NCI-H2196 (cell line): ENCODE data around the gene CCDC127.
"Not testable (repeated sequence)": the region's sequence is repeated elsewhere in the genome, so short reads cannot be mapped to it uniquely, and the experiment has no call there.

ENCODE experiments used
- DNase-seq: peaks from one replicate; lab custom pipeline; 2025; ENCODE audit not compliant: unreplicated experiment; lab: John Stamatoyannopoulos, UW

Gene CCDC127

DNA sequence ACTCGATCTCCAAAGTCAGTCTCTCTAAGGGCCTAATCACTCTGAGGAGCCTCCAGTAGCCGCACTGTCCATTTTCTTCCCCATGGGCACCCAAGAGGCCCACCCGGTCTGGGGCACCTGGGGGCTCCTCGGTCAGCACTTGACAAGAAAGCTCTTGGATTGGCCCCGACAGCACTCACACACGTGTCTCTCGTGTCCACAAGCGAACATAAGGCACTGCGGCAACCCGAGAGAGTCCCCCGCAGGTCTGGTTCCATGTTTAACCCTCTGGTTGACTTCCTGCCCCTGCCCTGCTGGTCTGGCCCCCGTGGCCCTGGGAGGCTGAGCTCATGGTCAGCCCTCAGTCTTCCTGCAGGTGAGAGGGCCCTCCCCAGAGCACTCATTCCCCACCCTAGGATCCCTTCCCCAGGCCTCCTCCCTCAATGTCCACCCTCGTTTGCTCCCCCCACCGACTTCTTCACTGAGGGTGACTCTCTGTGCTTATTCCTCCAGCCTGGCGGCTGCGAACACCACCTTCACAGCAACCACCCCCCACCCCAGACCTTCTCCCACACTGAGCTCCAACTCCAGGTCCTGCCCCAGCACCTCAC, 43.0 kb downstream of the CCDC127 start:
- DNase-seq = no peak

DNA sequence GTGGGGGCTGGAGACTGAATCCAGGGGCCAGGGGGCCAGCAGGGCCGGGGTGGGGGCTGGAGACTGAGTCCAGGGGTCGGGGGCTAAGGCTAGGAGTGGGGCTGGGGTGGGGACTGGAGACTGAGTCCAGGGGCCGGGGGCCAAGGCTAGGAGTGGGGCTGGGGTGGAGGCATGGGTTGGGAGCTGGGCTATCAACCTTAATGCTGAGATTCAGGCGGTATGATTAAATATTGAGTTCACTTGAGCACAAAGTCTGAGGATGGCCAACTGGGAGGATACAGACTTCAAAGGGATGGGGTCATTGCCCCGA, 43.7 kb downstream of the CCDC127 start:
- no peak for DNase-seq

DNA sequence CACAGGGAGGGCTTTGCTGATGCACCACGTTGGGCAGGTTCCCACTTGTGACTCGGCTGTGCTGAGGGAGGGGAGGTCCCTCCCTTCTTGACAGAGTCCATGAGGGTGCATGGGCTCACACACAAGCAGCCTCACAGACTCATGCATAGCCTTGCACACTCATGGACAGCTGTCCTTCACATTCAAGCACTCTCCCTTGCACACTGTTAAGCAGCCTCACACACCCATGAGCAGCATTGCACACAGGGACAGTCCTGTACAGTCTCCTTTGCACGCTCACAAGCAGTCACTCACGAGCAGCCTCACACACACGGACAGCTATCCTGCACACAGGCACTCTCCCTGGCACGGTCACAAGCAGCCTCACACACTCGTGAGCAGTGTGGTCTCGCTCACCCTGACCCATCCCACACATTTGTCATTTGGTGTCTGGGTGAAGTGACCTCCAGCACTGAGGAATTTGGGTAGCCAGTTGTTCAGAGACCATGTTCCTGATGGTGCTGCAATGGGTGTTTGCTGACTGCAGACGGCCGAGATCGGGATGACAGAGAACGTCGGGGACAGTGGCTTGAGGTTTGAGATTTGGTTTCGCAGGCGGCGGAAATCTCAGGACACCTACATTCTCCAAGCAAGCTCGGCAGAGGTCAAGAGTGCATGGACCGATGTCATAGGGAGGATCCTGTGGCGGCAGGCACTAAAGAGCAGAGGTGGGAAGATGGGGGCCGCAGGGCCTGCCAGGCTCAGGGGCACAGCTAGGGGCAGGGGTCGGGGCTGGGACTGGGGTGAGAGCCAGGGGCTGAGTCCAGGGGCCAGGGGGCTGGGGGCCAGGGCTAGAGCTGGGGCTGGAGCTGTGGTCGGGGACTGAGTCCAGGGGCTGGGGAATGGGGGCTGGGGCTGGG, 44.3 kb downstream of the CCDC127 start:
- no peak for DNase-seq

DNA sequence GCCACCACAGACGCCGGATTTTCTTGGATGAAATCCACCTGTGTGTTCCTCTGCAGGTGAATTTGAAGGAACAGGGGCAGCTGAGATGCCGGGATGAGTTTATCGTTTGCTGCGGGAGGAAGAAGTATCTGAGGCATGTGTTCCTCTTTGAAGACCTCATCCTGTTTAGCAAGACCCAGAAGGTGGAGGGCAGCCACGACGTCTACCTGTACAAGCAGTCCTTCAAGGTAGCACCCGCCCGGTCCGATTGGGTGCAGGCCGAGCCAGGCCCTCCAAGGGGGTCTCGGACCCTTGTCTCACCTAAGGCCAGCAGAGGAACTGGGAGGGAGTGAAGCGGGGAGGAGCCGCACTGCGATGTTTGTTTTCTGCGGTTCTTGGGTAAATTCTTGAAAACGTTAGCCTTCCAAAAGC, 45.1 kb downstream of the CCDC127 start:
- no peak for DNase-seq

DNA sequence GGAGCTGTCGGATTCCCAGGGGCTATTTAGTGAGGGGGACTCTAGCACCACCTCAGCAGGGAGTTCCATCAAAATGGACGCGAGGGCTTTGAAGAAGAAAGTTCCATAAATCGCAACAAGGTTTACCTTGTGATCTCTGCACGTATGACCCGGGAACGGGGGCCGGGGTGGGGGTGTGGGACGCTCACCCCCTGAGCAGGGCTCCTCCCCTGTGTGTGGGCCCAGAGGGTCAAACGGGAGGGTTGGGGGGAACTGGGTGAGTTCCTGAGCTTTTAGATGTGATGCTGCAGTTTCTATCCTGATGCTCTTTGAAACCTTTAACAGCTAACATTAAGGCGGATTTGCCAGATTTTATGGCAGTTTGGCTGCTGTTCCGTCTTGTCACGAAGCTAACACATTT, 45.5 kb downstream of the CCDC127 start:
- DNase-seq = no peak

DNA sequence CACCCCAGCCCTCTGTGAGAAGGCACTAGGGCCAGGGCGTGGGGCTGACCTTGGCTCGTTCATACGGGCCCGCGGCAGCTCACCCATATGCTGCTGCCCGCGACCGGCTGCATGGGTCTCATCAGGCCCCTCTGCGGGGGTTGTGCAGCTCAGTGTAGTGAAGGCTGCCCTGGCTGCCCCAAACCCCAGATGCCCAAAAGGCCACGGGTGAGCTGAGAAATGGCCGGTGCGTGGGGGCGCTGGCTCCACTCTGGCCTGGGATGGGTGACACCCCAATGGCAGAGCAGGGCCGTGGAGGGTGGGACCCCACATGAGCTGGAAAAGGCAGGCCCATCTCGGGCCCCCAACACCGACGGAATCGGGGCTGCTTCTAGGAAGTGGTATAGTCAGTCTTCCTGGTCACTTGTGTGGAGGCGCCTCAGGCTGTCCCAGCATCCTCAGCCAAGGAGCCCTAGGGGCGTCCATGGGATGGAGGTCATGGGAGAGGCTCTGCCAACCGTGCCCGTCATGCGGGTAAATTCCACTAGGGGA, 46.1 kb downstream of the CCDC127 start:
- DNase-seq = no peak

DNA sequence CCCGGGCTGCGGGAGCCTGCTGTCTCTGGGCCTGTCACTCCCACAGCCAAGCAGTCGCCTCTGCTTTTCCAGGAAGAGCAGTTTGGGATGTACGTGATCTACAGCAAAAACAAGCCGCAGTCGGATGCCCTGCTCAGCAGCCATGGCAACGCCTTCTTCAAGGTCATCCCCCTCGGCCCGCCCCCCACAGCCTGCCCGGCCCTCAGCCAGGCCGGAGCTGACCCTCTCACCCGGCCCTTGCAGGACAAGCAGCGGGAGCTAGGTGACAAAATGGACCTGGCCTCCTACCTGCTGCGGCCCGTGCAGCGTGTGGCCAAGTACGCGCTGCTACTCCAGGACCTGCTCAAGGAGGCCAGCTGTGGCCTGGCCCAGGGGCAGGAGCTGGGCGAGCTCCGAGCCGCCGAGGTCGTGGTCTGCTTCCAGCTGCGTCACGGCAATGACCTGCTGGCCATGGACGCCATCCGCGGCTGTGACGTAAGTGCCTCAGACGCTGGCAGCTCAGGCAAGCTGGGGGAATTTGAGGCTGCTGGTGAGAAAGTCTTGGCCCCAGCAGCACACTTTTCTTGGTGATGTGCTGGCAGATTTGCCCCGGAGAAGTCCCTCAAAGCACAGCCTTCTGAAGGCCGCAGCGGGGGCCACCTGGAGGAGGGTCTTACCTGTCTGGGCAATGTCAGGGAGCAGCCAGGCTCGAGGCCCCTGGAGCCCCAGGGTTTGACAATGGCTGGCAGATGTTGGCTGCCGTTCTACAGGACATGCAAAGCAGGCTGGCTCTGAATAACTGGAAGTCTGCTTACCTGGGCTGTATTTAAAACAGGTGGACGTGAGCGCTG, 46.8 kb downstream of the CCDC127 start:
- no peak for DNase-seq

DNA sequence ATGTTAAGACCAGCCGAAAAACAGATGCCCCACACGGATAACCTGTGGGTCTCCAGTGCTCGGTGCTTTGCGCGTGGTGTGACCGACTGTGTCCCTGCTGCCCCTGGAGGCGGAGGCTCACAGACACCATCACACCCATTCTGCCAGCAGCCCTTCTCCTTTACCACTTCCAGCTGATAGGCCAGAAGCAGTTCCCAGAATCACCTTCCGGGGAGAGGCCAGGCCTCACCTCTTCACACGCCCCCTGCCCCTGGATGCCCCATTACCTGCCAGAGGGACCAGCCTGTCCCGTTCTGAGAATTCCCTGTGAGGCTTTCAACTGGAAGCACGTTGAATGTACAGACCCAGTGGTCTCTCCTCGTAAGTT, 48.2 kb downstream of the CCDC127 start:
- DNase-seq = no peak

DNA sequence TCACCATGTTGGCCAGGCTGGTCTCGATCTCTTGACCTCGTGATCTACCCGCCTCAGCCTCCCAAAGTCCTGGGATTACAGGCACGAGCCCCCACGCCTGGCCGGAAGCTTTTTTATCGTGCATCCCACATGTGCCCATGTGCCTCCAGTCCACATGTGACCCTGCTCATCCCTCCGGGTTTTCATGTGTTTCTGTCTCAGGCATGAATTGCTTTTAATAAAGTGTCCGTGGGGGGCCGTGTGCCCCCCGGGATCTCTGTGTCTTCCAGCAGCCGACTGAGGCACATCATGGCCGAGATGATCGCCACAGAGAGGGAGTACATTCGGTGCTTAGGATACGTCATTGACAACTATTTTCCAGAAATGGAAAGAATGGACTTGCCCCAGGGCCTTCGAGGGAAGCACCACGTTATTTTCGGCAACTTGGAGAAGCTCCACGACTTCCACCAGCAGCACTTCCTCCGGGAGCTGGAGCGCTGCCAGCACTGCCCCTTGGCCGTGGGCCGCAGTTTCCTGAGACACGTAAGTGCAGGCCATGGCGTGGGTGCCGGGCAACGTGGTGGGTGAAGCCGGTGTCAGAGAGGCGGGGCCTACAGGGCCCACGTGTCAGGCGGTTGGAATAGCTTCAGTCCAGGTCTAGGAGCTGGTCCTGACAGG, 48.8 kb downstream of the CCDC127 start:
- DNase-seq = no peak

DNA sequence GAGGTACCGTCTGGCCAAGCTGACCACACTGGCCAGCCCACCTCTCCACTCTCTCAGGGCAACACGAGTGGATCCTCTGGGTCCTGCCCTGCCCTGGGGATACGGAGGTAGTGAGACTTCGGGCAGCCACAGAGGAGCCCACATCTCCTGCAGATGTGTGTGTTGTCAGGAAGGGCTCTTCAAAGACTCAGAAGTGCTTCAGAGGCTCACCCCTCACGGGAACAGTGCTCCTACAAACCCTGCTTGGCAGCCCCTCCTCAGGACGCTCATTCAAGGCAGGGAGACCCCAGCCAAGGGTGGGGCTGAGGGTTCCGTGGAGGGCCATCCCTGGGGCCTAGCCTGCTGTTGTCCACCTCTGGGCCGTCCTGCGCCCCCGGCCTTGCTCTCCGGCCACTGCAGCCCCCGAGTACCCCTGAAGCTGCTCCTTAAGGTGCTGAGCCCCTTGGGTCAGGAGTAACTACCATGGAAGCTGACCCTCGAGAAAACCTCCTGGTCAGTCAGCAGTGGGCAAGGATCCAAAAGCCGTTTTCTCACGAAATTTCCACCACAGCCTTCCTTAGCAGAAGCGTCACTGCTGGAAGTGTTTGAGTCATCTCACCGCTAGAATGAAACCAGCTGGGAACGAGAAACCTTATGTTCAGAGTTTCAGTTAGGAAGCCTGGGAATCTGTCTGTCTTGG, 49.8 kb downstream of the CCDC127 start:
- DNase-seq = no peak

DNA sequence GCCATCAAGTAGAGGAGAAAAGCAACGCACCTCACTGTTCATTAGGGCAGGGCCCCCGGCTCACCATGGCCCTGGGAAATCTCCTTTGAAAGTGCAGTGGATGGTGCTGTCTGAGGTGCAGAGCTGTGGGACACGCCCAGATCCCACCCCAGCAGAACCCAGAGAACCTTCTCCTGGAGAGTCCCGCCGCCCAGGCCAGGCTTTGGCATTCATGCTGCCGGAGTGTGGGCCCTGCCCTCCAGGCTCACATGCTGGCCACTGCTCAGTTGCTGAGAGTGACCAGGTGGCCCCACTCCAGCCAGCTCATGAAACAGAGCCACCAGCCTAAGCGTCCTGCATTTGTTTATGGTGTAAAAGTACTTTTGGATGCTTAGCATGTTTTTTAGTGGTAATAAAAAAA, 50.4 kb downstream of the CCDC127 start:
- DNase-seq = no peak

DNA sequence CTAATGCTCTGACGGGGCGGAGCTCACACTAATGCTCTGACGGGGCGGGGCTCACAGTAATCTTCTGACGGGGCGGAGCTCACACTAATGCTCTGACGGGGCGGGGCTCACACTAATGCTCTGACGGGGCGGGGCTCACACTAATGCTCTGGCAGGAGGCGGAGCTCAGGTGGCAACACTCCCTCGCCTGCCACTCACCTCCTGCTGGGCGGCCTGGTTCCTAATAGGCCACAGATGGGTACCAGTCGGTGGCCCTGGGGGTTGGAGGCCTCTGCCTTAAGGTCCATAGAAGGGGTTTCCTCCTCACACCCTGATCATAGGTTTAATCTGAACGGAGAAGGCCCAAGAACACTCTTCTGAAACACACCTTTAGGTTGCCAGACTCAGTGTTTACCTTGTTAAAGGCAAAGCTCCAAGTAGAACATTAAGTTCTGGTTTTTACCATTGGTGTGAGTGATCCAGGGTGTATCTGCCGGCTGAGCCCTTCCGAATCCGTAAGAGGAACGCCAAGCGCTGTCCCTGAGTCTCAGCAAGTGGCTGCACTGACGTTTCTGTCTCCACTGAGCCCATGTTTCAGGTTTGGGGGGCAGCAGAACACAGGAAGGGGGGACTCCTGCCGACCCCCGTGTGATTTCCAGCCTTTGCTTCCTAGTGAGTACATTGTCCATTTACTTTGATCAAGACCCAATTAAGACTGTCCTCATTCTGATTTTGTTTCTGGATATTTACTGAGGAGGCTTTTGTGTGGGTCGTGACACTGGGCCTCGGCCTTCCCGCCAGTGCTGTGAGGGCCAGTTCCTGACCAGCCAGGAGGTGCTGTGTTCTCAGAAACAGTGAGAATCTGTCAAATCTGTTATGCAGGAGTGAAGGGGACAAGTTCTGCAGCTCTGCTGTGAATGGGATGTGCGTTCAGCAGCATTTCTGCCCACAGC, 51.2 kb downstream of the CCDC127 start:
- no peak for DNase-seq

DNA sequence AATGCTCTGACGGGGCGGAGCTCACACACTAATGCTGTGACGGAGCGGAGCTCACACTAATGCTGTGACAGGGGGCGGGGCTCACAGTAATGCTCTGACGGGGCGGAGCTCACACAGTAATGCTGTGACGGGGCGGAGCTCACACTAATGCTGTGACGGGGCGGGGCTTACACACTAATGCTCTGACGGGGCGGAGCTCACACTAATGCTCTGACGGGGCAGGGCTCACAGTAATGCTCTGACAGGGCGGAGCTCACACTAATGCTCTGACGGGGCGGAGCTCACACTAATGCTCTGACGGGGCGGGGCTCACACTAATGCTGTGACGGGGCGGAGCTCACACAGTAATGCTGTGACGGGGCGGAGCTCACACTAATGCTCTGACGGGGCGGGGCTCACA, 53.2 kb downstream of the CCDC127 start:
- not testable (repeated sequence) for DNase-seq

DNA sequence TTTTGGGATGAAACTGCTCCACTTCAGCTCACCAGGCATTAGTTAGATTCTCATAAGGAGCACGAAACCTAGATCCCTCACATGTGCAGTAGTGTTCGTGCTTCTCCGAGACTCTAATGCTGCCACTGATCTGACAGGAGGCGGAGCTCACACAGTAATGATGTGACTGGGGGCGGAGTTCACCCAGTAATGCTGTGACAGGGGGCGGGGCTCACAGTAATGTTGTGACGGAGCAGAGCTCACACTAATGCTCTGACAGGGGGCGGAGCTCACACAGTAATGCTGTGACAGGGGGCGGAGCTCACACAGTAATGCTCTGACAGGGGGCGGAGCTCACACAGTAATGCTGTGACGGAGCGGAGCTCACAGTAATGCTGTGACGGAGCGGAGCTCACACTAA, 53.7 kb downstream of the CCDC127 start:
- DNase-seq = no peak

DNA sequence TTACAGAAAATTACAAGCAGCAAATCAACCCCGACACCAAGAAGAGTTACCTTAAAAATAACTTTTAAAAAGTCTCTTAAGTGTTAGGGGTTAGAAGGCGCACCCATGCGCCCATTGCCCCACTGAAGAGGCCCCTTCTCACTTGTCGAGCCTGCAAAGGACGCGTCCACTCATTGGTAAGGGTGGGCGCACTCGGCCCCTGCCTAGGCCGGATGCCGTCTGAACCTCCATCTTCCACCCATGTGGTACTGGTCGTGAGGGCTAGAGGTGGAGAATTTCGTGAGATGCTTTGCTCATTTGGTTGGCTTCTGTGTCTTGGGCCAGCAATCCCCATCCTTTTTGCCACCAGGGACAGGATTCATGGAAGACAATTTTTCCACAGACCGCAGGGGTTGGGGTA, 54.1 kb downstream of the CCDC127 start:
- DNase-seq = no peak

DNA sequence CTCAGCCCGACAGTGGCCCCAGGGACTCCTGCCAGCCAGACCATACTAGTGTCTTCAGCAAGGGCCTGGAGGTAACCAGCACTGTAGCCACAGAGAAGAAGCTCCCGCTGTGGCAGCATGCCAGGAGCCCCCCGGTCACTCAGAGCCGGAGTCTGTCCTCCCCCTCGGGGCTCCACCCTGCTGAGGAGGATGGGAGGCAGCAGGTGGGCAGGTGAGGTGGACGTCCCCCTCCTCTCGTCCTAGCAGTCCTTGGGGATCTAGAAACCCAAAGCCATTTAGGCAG, 54.7 kb downstream of the CCDC127 start:
- DNase-seq = no peak

DNA sequence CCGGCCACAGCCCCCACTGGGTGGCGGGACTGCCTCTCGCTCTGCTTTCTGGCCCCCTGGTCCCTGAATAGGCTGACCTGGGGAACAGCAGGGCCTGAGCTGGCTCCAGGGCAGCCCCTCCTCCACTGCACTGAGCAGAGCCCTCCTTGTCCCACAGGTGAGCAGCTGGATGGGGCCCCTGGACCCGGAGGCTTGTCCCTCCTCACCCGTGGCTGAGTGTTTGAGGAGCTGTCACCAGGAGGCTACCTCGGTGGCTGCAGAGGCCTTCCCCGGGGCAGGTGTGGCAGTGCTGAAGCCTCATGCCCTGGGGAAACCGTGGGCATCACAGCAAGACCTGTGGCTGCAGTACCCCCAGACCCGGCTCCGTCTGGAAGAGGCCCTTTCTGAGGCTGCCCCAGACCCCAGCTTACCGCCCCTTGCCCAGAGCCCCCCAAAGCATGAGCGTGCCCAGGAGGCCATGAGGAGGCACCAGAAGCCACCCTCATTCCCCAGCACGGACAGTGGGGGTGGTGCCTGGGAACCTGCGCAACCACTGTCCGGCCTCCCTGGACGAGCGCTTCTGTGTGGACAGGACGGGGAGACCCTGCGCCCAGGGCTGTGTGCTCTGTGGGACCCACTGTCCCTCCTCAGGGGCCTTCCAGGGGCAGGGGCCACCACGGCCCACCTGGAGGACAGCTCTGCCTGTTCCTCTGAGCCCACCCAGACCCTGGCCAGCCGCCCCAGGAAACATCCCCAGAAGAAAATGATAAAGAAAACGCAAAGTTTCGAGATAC, 55.2 kb downstream of the CCDC127 start:
- DNase-seq = no peak

DNA sequence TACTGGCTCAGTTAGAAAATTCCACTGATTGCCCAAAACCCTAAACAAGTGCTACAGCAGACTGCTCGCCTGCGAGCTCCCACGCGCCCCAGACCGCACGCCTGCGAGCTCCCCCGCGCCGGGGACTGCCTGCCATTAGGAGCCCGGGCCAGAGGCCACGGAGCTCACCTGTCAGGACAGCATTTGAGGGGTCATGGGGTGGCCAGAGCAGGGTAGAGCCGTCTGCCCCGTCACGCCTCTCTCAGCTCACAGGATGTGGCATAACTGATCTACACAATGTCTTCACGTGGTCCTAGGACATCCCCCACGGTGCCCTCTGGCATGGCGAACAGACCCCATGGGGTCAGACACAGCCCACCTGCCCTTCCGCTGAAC, 55.8 kb downstream of the CCDC127 start:
- no peak for DNase-seq

DNA sequence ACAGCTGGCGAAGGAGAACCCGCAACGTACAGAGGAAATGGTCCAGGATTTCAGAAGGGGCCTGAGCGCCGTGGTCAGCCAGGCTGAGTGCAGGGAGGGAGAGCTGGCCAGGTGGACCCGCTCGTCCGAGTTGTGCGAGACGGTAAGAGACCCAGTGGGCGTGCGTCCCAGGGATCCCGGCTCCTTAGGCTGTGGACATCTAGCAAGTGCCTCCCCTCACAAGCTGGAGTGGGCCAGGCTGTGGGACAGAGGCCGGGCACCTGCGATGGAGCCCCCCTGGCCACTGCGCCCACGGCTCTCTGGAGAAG, 56.2 kb downstream of the CCDC127 start:
- DNase-seq = no peak
